Measurements from ENCODE around the gene SPAG17. TPM values are rescaled to one million over a fixed set of nuclear protein-coding genes. Genes with fewer than 3 reads are reported as not detected.

SPAG17 gene
- total and polyA plus RNA-seq, 2 of the 4 experiments (the other 2 are of a cell fraction): 0.10 TPM; not detected in 1

DNA sequence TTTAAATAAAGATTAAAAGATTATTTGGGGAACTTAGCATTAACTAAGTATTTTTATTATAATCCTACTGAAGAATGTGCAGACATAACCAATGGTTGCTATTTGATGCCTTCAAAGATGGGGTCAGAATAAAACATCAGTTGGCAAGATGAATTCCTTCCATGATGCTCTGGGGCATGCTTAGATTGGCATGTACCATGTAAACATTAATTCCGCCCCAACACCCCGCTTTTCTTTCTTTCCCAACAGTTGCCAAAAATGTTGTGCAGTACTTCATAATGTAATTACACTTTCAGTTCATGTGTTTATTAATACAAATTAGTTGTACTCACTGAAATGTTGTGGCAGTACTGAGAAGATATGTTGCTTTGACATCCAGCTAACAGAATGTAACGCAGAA, 82.6 kb downstream of the SPAG17 start:
- Histone ChIP-seq H3K56ac (ENCODE audit: extremely low read depth, insufficient read depth, low read length) (no peak overlapping the region), H3K79me1 (ENCODE audit: low read depth in 1 of 2, low read length in 2 of 2) (no peaks in the 10 kb centered on the region), H3K4me1 (ENCODE audit: control insufficient read depth, insufficient read depth, low read length) (no peaks in the 10 kb centered on the region), H3K4ac (ENCODE audit: low read depth, low read length) (no peak overlapping the region), H3K9me3 (ENCODE audit: control insufficient read depth, insufficient read depth, low read length) (no peaks in the 10 kb centered on the region), H3K23ac (ENCODE audit: low read depth, low read length) (no peak overlapping the region), H3K18ac (ENCODE audit: low read depth, low read length) (no peak overlapping the region), H3K9me1 (ENCODE audit: insufficient read depth, low read length) (no peaks in the 10 kb centered on the region), H4K8ac (ENCODE audit: low read depth in 2 of 2, low read length in 2 of 2) (no peak overlapping the region), H3K4me3 (ENCODE audit: insufficient read depth, low read depth, low read length) (no peak overlapping the region), H2AK5ac (ENCODE audit: low read depth, low read length) (no peak overlapping the region), H2BK15ac (ENCODE audit: low read depth, low read length) (no peak overlapping the region), H2BK5ac (ENCODE audit: low read depth, low read length, poor library complexity, severe bottlenecking) (no peak overlapping the region), H2AFZ (replicated peaks; ENCODE audit: low read length, poor library complexity) (no peak overlapping the region), H3K36me3 (ENCODE audit: control insufficient read depth, insufficient read depth, low read length) (no peaks in the 10 kb centered on the region), H2BK20ac (ENCODE audit: low read depth, low read length) (no peak overlapping the region), H4K91ac (ENCODE audit: insufficient read depth, low read depth, low read length) (no peak overlapping the region), H3K9ac (ENCODE audit: low read depth, low read length) (no peak overlapping the region), H2AK9ac (replicated peaks; ENCODE audit: low read depth, low read length, poor library complexity) (no peak overlapping the region), H3K14ac (replicated peaks; ENCODE audit: low read depth, low read length) (no peak overlapping the region), H4K5ac (ENCODE audit: low read depth, low read length) (no peak overlapping the region), H2BK120ac (ENCODE audit: low read depth, low read length) (no peak overlapping the region), H3K27me3 (ENCODE audit: control insufficient read depth, insufficient read depth, low read length) (peaks cover 4% of the 10 kb centered on the region; the same call in 1 of the 2 replicates), H3K27ac (ENCODE audit: insufficient read depth, low read length) (no peak overlapping the region), H3K4me2 (ENCODE audit: low read depth, low read length) (no peak overlapping the region), H4K20me1 (ENCODE audit: insufficient read depth, low read length) (no peaks in the 10 kb centered on the region)
- no peak for TF ChIP-seq RFX5 (IDR thresholded peaks at IDR 0.05; ENCODE audit: low read depth, low read length)
- TF ChIP-seq CHD1 (IDR thresholded peaks at IDR 0.05; ENCODE audit: low read depth, low read length): no peak
- TF ChIP-seq RCOR1 (IDR thresholded peaks at IDR 0.05; ENCODE audit: insufficient replicate concordance, low read length): no peak
- no peak for TF ChIP-seq MAZ (IDR thresholded peaks at IDR 0.05; ENCODE audit: borderline replicate concordance, low read depth, low read length)
- no peak for TF ChIP-seq MAFK (IDR thresholded peaks at IDR 0.05; ENCODE audit: low read depth, low read length)
- TF ChIP-seq, protein P1, sequence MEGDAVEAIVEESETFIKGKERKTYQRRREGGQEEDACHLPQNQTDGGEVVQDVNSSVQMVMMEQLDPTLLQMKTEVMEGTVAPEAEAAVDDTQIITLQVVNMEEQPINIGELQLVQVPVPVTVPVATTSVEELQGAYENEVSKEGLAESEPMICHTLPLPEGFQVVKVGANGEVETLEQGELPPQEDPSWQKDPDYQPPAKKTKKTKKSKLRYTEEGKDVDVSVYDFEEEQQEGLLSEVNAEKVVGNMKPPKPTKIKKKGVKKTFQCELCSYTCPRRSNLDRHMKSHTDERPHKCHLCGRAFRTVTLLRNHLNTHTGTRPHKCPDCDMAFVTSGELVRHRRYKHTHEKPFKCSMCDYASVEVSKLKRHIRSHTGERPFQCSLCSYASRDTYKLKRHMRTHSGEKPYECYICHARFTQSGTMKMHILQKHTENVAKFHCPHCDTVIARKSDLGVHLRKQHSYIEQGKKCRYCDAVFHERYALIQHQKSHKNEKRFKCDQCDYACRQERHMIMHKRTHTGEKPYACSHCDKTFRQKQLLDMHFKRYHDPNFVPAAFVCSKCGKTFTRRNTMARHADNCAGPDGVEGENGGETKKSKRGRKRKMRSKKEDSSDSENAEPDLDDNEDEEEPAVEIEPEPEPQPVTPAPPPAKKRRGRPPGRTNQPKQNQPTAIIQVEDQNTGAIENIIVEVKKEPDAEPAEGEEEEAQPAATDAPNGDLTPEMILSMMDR (conservative IDR thresholded peaks at IDR 0.05; ENCODE audit: low read depth, low read length): no peak
- TF ChIP-seq POLR2A (IDR thresholded peaks at IDR 0.05; ENCODE audit: low read depth, low read length): no peak
- TF ChIP-seq, protein P2, sequence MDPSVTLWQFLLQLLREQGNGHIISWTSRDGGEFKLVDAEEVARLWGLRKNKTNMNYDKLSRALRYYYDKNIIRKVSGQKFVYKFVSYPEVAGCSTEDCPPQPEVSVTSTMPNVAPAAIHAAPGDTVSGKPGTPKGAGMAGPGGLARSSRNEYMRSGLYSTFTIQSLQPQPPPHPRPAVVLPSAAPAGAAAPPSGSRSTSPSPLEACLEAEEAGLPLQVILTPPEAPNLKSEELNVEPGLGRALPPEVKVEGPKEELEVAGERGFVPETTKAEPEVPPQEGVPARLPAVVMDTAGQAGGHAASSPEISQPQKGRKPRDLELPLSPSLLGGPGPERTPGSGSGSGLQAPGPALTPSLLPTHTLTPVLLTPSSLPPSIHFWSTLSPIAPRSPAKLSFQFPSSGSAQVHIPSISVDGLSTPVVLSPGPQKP (IDR thresholded peaks at IDR 0.05; ENCODE audit: borderline replicate concordance, low read depth, low read length): no peak
- TF ChIP-seq, protein P3, sequence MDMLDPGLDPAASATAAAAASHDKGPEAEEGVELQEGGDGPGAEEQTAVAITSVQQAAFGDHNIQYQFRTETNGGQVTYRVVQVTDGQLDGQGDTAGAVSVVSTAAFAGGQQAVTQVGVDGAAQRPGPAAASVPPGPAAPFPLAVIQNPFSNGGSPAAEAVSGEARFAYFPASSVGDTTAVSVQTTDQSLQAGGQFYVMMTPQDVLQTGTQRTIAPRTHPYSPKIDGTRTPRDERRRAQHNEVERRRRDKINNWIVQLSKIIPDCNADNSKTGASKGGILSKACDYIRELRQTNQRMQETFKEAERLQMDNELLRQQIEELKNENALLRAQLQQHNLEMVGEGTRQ (IDR thresholded peaks at IDR 0.05; ENCODE audit: low read depth, low read length): no peak
- no peak for TF ChIP-seq FOS (IDR thresholded peaks at IDR 0.05; ENCODE audit: low read depth, low read length)
- TF ChIP-seq MXI1 (IDR thresholded peaks at IDR 0.05; ENCODE audit: borderline replicate concordance, low read depth, low read length): no peak
- no peak for TF ChIP-seq SMC3 (IDR thresholded peaks at IDR 0.05; ENCODE audit: low read depth, low read length)
- TF ChIP-seq NFE2L2 (IDR thresholded peaks at IDR 0.05; ENCODE audit: low read depth, low read length): no peak
- no CpG with 5 or more reads among the region's 3 CpGs for WGBS, 2 experiments (ENCODE audit: extremely low coverage in 2 of 2, insufficient read length in 1 of 2)
- CTCF ChIA-PET: no interaction called here
- DNase-seq (no peak), ATAC-seq (ENCODE audit: low read depth) (no peak)
- dilution Hi-C loops (cut with HindIII; ENCODE audit: low sequenced_read_pairs, unreplicated experiment) (no loop called here), intact Hi-C loops (cut with micrococcal nuclease) (no loop called here), in situ Hi-C loops (cut with MboI; ENCODE audit: low sequenced_read_pairs) (no loop called here)
- POLR2A ChIA-PET (ENCODE audit: unreplicated experiment): no interaction called here
- no TSS peak for BruUV-seq (replicated peaks)

All from IMR-90 (cell line).